Activated naive CD4-positive, alpha-beta T cell treated with anti-CD3 and anti-CD28 coated beads, Interleukin-2, amount 10 ng/mL, durations not matched to agents 7 days and 5 days (primary cell): ENCODE data around the gene KLK8.

Experiments
- CTCF ChIA-PET: fragments of 350-600 bp; sonication (Branson Sonifier 250); formaldehyde crosslinking; loops from one replicate; lab custom pipeline; 2021; ENCODE audit warnings: antibody characterized with exemption; lab: Charles Lee
- DNase-seq: peaks from one replicate; pipeline ENCODE4 v3.0.0-alpha.2; 2020
- H3K27ac Mint-ChIP-seq: one replicate; pipeline ENCODE4 v1.8.0; 2021; ENCODE audit warnings: mild to moderate bottlenecking, moderate library complexity, mixed read lengths
- H3K27me3 Mint-ChIP-seq: one replicate; pipeline ENCODE4 v1.8.0; 2021; ENCODE audit warnings: mild to moderate bottlenecking, mixed read lengths
- H3K36me3 Mint-ChIP-seq: one replicate; pipeline ENCODE4 v1.8.0; 2021; ENCODE audit warnings: mixed read lengths
- H3K4me1 Mint-ChIP-seq: one replicate; pipeline ENCODE4 v1.8.0; 2021; ENCODE audit warnings: mixed read lengths
- H3K4me3 Mint-ChIP-seq: one replicate; pipeline ENCODE4 v1.8.0; 2021; ENCODE audit warnings: mild to moderate bottlenecking, moderate library complexity, mixed read lengths
- H3K9me3 Mint-ChIP-seq: one replicate; pipeline ENCODE4 v1.8.0; 2021; ENCODE audit warnings: mixed read lengths

The KLK8 gene, protein sequence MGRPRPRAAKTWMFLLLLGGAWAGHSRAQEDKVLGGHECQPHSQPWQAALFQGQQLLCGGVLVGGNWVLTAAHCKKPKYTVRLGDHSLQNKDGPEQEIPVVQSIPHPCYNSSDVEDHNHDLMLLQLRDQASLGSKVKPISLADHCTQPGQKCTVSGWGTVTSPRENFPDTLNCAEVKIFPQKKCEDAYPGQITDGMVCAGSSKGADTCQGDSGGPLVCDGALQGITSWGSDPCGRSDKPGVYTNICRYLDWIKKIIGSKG

DNA sequence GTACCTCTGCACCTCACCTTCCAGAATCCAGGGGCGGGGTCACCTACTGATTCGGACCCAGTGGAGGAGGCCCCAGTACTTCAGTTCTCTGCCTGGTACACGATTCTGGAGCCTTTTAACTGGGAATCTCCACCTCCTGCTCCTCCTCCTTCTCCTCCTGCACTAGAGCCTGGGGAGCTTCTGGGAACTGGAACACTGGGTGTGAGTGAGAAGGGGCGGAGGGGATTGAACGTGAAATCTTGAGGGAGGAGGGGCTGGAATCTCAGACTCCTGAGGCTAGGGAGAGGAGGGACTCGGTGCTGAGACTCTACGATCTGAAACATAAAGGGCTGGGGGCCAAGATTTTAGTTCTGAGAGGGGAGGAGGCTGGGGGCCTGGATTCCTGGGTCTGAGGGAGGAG, at the start of gene KLK8:
Gene KLK8, minus strand, starts transcription at position 90 of the 400 bp plus-strand sequence. CDS start 437 bp downstream, outside the sequence.
- Mint-ChIP-seq H3K27ac (no peak within 1 kb of the TSS), H3K4me1 (no peaks in the 10 kb centered on the region), H3K27me3 (peaks cover 41% of the 10 kb centered on the region), H3K4me3 (no peak within 1 kb of the TSS), H3K36me3 (no peaks in the 10 kb centered on the region), H3K9me3 (no peaks in the 10 kb centered on the region)
- DNase-seq, result no peak
- CTCF ChIA-PET, result interaction anchor here (1.2 kb wide), 1 partner anchor 71 kb away, joined by 3 read pairs; no protein-coding TSS in a partner anchor

DNA sequence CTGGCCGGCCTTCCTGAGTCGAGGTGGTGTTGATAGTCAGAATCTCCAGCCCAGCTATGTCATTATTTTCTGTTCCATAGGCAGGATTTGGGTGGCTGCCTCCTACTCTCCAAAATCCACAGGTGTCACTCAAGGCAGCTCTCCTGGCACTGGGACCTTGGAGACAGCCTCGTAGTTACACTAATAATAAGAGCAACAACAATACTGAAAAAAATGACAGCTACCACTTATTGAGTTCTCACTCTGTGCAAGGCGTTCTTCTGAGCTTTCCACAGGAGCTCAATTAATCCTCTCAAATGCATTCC, 45.6 kb upstream of the KLK8 start:
- DNase-seq, result no peak
- H3K36me3 Mint-ChIP-seq, result no peaks in the 10 kb centered on the region
- H3K27ac Mint-ChIP-seq, result no peak overlapping the region
- no peaks in the 10 kb centered on the region for H3K4me1 Mint-ChIP-seq
- H3K27me3 Mint-ChIP-seq, result peaks cover 17% of the 10 kb centered on the region
- H3K9me3 Mint-ChIP-seq, result no peaks in the 10 kb centered on the region
- CTCF ChIA-PET, result no interaction called here
- H3K4me3 Mint-ChIP-seq, result no peak overlapping the region

DNA sequence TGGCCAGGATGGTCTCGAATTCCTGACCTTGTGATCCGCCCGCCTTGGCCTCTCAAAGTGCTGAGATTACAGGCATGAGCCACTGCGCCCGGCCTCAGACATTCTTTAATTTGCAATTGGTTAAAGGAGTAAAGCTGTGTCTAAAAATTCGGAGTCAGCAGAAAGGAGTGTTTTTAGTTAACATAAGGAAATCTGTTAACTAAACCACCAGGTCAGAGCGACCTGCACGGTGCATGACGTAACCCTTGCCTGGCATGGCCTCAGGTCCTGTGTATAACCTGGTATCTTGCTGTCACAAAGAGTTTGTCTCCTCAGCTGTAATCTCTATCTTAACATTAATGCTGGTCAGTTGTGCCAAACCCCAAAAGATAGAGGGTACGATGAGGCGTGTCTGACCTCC, 42.9 kb upstream of the KLK8 start:
- no peaks in the 10 kb centered on the region for H3K4me1 Mint-ChIP-seq
- peaks cover 22% of the 10 kb centered on the region for H3K27me3 Mint-ChIP-seq
- H3K27ac Mint-ChIP-seq, result no peak overlapping the region
- no peak overlapping the region for H3K4me3 Mint-ChIP-seq
- no peaks in the 10 kb centered on the region for H3K9me3 Mint-ChIP-seq
- no peaks in the 10 kb centered on the region for H3K36me3 Mint-ChIP-seq
- no peak for DNase-seq
- CTCF ChIA-PET, result no interaction called here

DNA sequence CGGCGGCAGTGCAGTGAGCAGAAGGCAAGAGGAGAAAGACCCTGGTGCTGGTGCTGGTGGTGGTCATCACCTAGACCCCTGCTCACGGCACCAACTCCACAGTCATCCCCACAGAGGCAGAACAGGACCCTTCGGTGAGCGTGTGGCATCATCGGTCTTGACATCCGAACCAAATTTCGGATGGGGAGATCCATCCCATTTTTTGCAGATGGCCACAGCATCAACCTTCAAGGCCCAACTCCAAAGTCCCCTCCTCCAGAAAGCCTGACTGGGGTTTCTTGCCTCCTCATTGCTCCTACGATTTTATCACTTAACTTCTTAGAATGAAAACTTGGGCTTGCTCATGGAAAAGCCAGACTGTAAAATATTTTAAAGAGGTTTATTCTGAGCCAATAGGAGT, 42.1 kb upstream of the KLK8 start:
- H3K4me1 Mint-ChIP-seq, result no peaks in the 10 kb centered on the region
- CTCF ChIA-PET, result no interaction called here
- no peak overlapping the region for H3K4me3 Mint-ChIP-seq
- no peak for DNase-seq
- no peaks in the 10 kb centered on the region for H3K9me3 Mint-ChIP-seq
- no peak overlapping the region for H3K27ac Mint-ChIP-seq
- no peaks in the 10 kb centered on the region for H3K36me3 Mint-ChIP-seq
- peaks cover 22% of the 10 kb centered on the region for H3K27me3 Mint-ChIP-seq

DNA sequence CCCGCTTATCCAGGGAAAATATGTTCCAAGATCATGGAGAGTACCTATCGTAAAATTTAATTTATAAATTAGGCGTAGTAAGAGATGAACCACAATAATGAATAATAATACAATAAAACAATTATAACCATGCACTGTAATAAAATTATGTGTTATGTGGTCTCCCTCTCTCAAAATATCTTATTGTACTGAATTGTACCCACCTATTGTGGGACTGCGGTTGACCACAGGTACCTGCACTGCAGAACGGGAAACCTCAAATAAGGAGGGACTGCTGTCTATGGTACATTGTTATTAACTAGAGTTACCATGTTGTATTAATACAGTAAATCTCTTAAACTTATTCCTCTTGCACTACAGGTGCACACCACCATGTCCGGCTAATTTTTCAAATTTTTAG, 38.7 kb upstream of the KLK8 start:
- H3K27ac Mint-ChIP-seq, result no peak overlapping the region
- CTCF ChIA-PET, result no interaction called here

DNA sequence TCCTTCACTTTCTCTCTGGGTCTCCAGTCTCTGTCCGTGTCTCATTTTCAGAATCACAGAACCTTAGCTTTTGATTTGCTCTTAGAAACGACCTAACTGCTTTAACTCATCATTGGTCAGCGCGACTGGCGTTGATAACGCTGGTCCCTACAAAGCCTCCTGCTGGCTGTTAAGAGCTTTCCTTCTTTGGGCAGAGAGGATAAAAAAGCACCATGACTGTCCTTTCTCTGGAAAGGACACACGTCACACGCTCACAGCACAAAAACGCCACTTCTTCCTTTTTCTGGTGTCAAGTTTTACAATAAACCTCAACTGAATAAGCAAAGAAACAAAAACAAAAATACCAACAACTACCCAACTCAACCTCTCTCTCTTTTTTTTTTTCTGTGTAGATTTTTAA, 35.1 kb upstream of the KLK8 start:
- CTCF ChIA-PET, result no interaction called here
- Mint-ChIP-seq H3K4me3 (no peak overlapping the region), H3K36me3 (no peaks in the 10 kb centered on the region), H3K9me3 (no peaks in the 10 kb centered on the region), H3K27ac (no peak overlapping the region), H3K4me1 (no peaks in the 10 kb centered on the region), H3K27me3 (peaks cover 25% of the 10 kb centered on the region)
- DNase-seq, result no peak

More for the DNA sequence above, 38.7 kb upstream of the KLK8 start:
- no peak for DNase-seq
- no peak overlapping the region for H3K4me3 Mint-ChIP-seq
- no peaks in the 10 kb centered on the region for H3K9me3 Mint-ChIP-seq
- peaks cover 11% of the 10 kb centered on the region for H3K27me3 Mint-ChIP-seq
- H3K4me1 Mint-ChIP-seq, result no peaks in the 10 kb centered on the region
- no peaks in the 10 kb centered on the region for H3K36me3 Mint-ChIP-seq

DNA sequence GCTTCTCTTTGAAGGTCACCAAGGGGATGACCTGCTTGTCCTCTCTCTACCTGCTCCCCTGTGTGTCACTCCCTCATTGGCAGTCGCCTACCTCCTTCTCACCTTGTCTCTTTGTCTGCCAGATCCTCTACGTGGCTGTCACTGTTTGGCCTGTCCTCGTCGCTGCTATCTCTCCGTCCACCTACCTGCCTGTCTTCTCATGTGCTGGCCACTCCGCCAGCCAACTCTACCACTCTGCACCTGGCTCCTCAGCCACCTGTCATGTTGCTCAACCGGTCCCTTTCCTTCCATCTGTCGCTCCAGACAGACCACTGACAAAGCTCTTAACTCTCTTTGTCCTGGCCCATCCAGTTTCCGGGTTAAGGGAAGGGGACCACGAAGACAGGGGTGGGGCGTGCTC, 33.3 kb upstream of the KLK8 start, which contains the start of gene KLK12:
Gene KLK12, minus strand, starts transcription at position 299 of the 400 bp plus-strand sequence. CDS start 381 bp downstream, outside the sequence.
- H3K4me3 Mint-ChIP-seq, result no peak within 1 kb of the TSS
- no peak for DNase-seq
- CTCF ChIA-PET, result no interaction called here
- H3K27me3 Mint-ChIP-seq, result peaks cover 20% of the 10 kb centered on the region
- no peaks in the 10 kb centered on the region for H3K9me3 Mint-ChIP-seq
- H3K36me3 Mint-ChIP-seq, result no peaks in the 10 kb centered on the region
- no peak within 1 kb of the TSS for H3K27ac Mint-ChIP-seq
- H3K4me1 Mint-ChIP-seq, result no peaks in the 10 kb centered on the region

DNA sequence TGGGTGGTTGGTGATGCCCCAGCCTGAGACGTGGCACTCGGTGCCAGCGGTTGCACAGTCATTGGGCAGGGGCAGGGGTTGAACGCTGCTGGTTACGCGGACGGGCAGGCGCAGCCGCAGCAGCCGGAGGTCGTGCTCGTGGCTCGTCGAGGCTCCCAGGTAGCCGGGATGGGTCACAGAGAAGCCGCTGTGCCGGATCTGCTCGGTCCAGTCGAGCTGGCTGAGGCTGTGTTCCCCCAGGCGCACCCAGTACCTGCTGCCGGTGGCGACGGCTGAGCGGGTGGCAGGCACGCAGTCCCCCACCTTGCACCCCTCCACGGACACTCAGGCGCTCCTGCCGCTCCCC, 30.4 kb upstream of the KLK8 start:
- no peak overlapping the region for H3K4me3 Mint-ChIP-seq
- H3K27me3 Mint-ChIP-seq, result peaks cover 27% of the 10 kb centered on the region
- no peaks in the 10 kb centered on the region for H3K36me3 Mint-ChIP-seq
- no peak for DNase-seq
- no peaks in the 10 kb centered on the region for H3K9me3 Mint-ChIP-seq
- H3K27ac Mint-ChIP-seq, result no peak overlapping the region
- no peaks in the 10 kb centered on the region for H3K4me1 Mint-ChIP-seq
- CTCF ChIA-PET, result no interaction called here

DNA sequence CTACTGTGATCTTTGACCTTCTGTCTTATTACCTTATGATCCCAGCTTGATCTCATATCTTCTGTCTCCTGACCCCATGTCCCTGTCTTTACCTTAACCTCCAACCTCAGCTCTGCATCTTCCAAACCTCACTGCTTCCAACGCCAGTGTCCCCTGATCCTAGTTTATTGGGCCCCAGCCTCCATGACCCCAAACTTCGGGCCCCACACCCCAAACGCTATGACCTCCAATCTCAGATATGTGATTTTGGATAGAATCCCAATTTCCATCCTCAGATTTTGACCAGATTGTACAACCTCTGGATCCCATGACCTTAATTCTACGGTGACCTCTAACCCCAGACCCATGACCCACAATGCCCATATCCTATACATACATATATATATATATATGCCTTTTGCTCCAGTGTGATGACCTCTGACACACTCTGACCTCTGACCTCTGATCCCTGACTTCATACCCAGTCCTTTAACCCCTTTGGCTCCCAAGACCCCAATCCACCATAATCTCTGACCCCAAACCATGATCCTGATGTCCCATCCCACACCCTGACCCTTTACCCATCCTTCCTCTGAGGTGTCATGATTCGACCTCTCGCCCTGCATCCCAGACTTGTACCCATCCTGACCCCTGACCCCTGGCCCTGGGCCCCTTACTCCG, 29.9 kb upstream of the KLK8 start:
- H3K4me3 Mint-ChIP-seq, result no peak overlapping the region
- no peaks in the 10 kb centered on the region for H3K9me3 Mint-ChIP-seq
- no peak overlapping the region for H3K27ac Mint-ChIP-seq
- H3K4me1 Mint-ChIP-seq, result no peaks in the 10 kb centered on the region
- H3K36me3 Mint-ChIP-seq, result no peaks in the 10 kb centered on the region
- CTCF ChIA-PET, result no interaction called here
- H3K27me3 Mint-ChIP-seq, result peaks cover 30% of the 10 kb centered on the region
- DNase-seq, result no peak

DNA sequence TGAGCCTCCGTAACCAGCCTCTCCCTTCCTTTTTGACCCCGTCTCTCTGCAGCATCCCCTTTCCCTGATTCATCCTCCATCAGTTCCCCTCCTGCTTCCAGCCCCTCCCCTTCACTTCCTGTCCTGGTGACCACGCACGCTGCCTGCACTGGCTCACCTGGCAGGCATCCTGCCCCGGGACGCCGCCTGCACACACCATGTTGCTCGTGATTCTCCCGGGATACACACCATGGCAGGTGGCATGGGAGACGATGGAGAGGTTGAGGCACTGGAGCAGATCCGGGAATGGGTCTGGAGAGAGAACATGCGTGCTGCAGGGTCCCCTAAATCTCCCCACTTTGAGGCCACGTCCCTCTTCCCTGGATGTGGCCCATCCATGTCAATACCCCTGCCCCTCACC, 29.2 kb upstream of the KLK8 start:
- H3K27ac Mint-ChIP-seq, result no peak overlapping the region
- no peaks in the 10 kb centered on the region for H3K9me3 Mint-ChIP-seq
- CTCF ChIA-PET, result no interaction called here
- H3K4me3 Mint-ChIP-seq, result no peak overlapping the region
- peaks cover 35% of the 10 kb centered on the region for H3K27me3 Mint-ChIP-seq
- no peaks in the 10 kb centered on the region for H3K36me3 Mint-ChIP-seq
- DNase-seq, result no peak
- H3K4me1 Mint-ChIP-seq, result no peaks in the 10 kb centered on the region

DNA sequence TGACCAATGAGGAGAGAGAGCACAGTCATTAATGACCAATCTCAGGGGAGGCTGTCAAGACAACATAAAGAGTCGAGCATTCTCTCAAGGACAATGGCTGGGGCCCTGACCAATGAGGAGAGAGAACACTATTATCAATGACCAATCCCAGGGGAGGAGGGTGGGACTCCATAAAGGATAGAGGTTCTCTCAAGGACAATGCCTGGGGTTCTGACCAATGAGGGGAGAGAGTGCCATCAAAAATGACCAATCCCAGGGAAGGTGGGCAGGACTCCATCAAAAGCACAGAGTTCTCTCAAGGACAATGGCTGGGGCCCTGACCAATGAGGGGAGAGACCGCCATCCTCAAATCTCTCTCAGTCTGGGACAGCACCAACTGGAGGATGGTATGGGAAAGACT, 28.3 kb upstream of the KLK8 start:
- CTCF ChIA-PET, result no interaction called here
- peaks cover 35% of the 10 kb centered on the region for H3K27me3 Mint-ChIP-seq

DNA sequence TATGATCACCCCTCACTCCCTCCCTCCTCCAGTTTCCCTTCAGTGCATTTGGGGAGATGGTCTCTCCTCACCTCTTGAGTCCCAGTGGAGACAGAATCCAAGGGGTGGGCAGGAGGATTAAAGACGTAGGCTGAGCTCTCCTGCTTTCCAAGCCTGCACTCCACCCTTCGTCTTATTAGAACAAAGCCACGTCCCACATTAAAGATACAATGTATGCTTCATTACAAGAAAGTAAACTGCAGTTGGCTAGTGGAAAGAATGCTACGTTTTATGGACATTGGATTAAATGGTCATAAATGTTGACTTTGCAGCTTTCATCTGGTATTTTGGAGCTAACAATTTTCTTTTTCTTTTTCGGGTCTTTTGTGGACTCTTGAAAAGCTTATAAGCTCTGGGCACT, 26.5 kb upstream of the KLK8 start:
- CTCF ChIA-PET, result no interaction called here
- DNase-seq, result no peak

More for the DNA sequence above, 28.3 kb upstream of the KLK8 start:
- H3K9me3 Mint-ChIP-seq, result no peaks in the 10 kb centered on the region
- no peak overlapping the region for H3K4me3 Mint-ChIP-seq
- H3K36me3 Mint-ChIP-seq, result no peaks in the 10 kb centered on the region
- H3K4me1 Mint-ChIP-seq, result no peaks in the 10 kb centered on the region
- DNase-seq, result no peak
- no peak overlapping the region for H3K27ac Mint-ChIP-seq

DNA sequence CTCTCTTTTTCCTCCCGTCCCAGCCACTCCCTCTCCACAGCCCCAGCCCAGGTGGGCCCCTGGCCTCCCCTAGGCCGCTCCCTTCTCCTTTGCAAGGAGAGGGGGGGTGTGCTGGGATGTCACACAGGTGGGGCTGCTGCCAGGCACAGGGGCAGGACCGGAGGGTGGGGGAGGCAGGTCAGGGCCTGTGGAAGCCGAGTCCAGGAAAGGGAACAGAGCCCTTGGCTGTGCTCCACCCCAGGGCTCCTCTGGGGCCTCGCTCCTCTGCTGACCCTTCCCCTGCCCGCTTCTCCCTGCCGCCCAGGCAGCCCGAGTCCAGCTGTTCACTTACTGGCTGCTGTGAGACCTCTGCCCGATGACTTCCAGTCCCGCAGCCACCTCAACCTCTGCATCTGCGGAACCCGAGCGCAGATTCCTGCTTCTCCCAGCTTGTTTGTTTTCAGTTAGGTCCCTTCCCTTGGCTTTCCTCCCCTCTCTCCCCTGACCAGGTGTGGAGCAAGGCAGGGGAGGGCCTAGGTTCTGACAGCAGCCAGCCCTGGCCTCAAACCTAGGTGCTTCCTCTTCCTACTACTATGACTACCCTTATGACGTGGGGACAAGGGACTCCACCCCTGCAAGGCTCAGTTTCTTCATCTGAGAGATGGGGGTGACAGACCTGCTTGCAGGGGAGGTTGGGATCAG, 25.9 kb upstream of the KLK8 start:
- H3K4me1 Mint-ChIP-seq, result no peaks in the 10 kb centered on the region
- H3K27me3 Mint-ChIP-seq, result peaks cover 44% of the 10 kb centered on the region
- H3K4me3 Mint-ChIP-seq, result no peak overlapping the region
- no peak for DNase-seq
- H3K36me3 Mint-ChIP-seq, result no peaks in the 10 kb centered on the region
- H3K27ac Mint-ChIP-seq, result no peak overlapping the region
- CTCF ChIA-PET, result no interaction called here
- no peaks in the 10 kb centered on the region for H3K9me3 Mint-ChIP-seq

More for the DNA sequence above, 26.5 kb upstream of the KLK8 start:
- no peaks in the 10 kb centered on the region for H3K9me3 Mint-ChIP-seq
- no peak overlapping the region for H3K4me3 Mint-ChIP-seq
- peaks cover 39% of the 10 kb centered on the region for H3K27me3 Mint-ChIP-seq
- no peaks in the 10 kb centered on the region for H3K4me1 Mint-ChIP-seq
- H3K36me3 Mint-ChIP-seq, result no peaks in the 10 kb centered on the region
- H3K27ac Mint-ChIP-seq, result no peak overlapping the region

DNA sequence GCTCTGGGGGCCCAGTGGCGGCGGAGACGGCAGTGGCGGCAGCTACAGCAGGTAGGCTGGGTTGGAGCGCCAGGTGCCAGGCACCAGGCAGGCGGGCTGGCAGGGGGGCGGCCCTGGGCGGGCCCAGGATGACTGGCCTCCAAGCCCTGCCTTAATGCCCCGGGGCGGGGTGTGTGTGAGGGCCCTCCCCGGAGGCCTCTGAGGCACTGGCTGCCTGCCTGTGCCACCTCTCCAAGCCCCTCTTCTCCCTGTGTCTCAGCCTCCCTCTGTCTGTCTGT, 25.1 kb upstream of the KLK8 start, which contains the start of gene KLK11:
Gene KLK11, minus strand, starts transcription at position 63 of the 278 bp plus-strand sequence. CDS start 985 bp downstream, outside the sequence.
- H3K27me3 Mint-ChIP-seq, result peaks cover 45% of the 10 kb centered on the region
- no peaks in the 10 kb centered on the region for H3K4me1 Mint-ChIP-seq
- no peaks in the 10 kb centered on the region for H3K36me3 Mint-ChIP-seq
- CTCF ChIA-PET, result no interaction called here
- no peaks in the 10 kb centered on the region for H3K9me3 Mint-ChIP-seq
- no peak within 1 kb of the TSS for H3K27ac Mint-ChIP-seq
- DNase-seq, result no peak
- H3K4me3 Mint-ChIP-seq, result no peak within 1 kb of the TSS
